Astrocyte (in vitro differentiated cells and primary cell): Measurements from ENCODE around the gene MPP2. TPM values are rescaled to one million over a fixed set of nuclear protein-coding genes. Genes with fewer than 3 reads are reported as not detected.

Experiments used
- DNase-seq: peaks from one replicate; pipeline ENCODE4 v3.0.0-alpha.2; 2010; ENCODE audit warnings: low read depth
- FAIRE-seq: peaks from 2 replicates; lab custom pipeline; 2011; peaks lifted over from hg19 to GRCh38; lab: Jason Lieb, UNC
- H2AFZ ChIP-seq: 2 replicates; pipeline ENCODE4 v1.6.0; 2012; ENCODE audit warnings: low read depth, low read length, inconsistent platforms
- H3K27ac ChIP-seq: 2 replicates; pipeline ENCODE4 v1.5.1; 2011; ENCODE audit warnings: low read depth, low read length, inconsistent platforms
- H3K27me3 ChIP-seq: 2 replicates; pipeline ENCODE4 v1.6.0; 2011; ENCODE audit warnings: low read length, inconsistent platforms; ENCODE audit not compliant: insufficient read depth
- H3K36me3 ChIP-seq: 2 replicates; pipeline ENCODE4 v1.5.1; 2011; ENCODE audit warnings: low read length, inconsistent platforms; ENCODE audit not compliant: insufficient read depth
- H3K4me1 ChIP-seq: 2 replicates; pipeline ENCODE4 v1.5.1; 2011; ENCODE audit warnings: low read length, inconsistent platforms; ENCODE audit not compliant: insufficient read depth
- H3K4me2 ChIP-seq: 2 replicates; pipeline ENCODE4 v1.6.0; 2012; ENCODE audit warnings: low read length, inconsistent platforms
- H3K4me3 ChIP-seq: 2 replicates; pipeline ENCODE4 v1.5.1; 2011; ENCODE audit warnings: low read depth, mild to moderate bottlenecking, low read length, inconsistent platforms; ENCODE audit not compliant: insufficient read depth
- H3K79me2 ChIP-seq: 2 replicates; pipeline ENCODE4 v1.6.0; 2012; ENCODE audit warnings: mild to moderate bottlenecking, low read length, inconsistent platforms; ENCODE audit not compliant: insufficient read depth
- H3K9ac ChIP-seq: 2 replicates; pipeline ENCODE4 v1.6.0; 2012; ENCODE audit warnings: mild to moderate bottlenecking, low read length, inconsistent platforms
- H3K9me3 ChIP-seq: 2 replicates; pipeline ENCODE4 v1.5.1; 2012; ENCODE audit warnings: low read depth, mild to moderate bottlenecking, low read length, inconsistent platforms; ENCODE audit not compliant: insufficient read depth
- H4K20me1 ChIP-seq: 2 replicates; pipeline ENCODE4 v1.6.0; 2012; ENCODE audit warnings: low read length, inconsistent platforms; ENCODE audit not compliant: insufficient read depth
- H3K27ac Mint-ChIP-seq: one replicate; pipeline ENCODE4 v1.8.0; 2021; ENCODE audit warnings: mild to moderate bottlenecking, mixed read lengths; ENCODE audit not compliant: unreplicated experiment
- H3K27me3 Mint-ChIP-seq: one replicate; pipeline ENCODE4 v1.8.0; 2021; ENCODE audit warnings: low read depth, mixed read lengths; ENCODE audit not compliant: unreplicated experiment
- H3K36me3 Mint-ChIP-seq: one replicate; pipeline ENCODE4 v1.8.0; 2021; ENCODE audit warnings: low read depth, mixed read lengths; ENCODE audit not compliant: unreplicated experiment
- H3K4me1 Mint-ChIP-seq: one replicate; pipeline ENCODE4 v1.8.0; 2021; ENCODE audit warnings: low read depth, mixed read lengths; ENCODE audit not compliant: unreplicated experiment
- H3K4me3 Mint-ChIP-seq: one replicate; pipeline ENCODE4 v1.8.0; 2021; ENCODE audit warnings: mild to moderate bottlenecking, moderate library complexity, mixed read lengths; ENCODE audit not compliant: unreplicated experiment
- H3K9me3 Mint-ChIP-seq: one replicate; pipeline ENCODE4 v1.8.0; 2021; ENCODE audit warnings: mild to moderate bottlenecking, mixed read lengths; ENCODE audit not compliant: unreplicated experiment
- EZH2 ChIP-seq: IDR thresholded peaks from 2 replicates; pipeline ENCODE4 v1.6.1; 2012; ENCODE audit warnings: mild to moderate bottlenecking, low read length, inconsistent platforms; ENCODE audit not compliant: insufficient read depth
- total RNA-seq: library from RNA; stranded (reverse); gene quantifications from 2 replicates; pipeline ENCODE4 v1.2.1, GENCODE V29; 2021
- TF ChIP-seq, protein P1 (sequence below): IDR thresholded peaks from 2 replicates; pipeline ENCODE4 v1.5.1; 2011; ENCODE audit warnings: low read depth, mild to moderate bottlenecking, inconsistent platforms, low read length, moderate library complexity; ENCODE audit not compliant: insufficient read depth

MPP2 gene
- total RNA-seq, 1 donor from 2014 or later, result 8.0 TPM

GRCh38 chr17:43912635-43913304 lies 5.4 kb upstream of the MPP2 start:
- Histone ChIP-seq H2AFZ (no peak overlapping the region), H3K27ac (no peak overlapping the region), H3K4me3 (no peak overlapping the region), H3K27me3 (peaks cover 41% of the 10 kb centered on the region), H3K4me2 (no peak overlapping the region), H3K36me3 (no peaks in the 10 kb centered on the region), H3K9me3 (no peaks in the 10 kb centered on the region), H3K79me2 (no peaks in the 10 kb centered on the region), H4K20me1 (no peaks in the 10 kb centered on the region), H3K9ac (no peak overlapping the region), H3K4me1 (peaks cover 5% of the 10 kb centered on the region)
- DNase-seq, result no peak
- H3K4me1 Mint-ChIP-seq, result no peaks in the 10 kb centered on the region
- FAIRE-seq, result no peak
- no peak overlapping the region for H3K4me3 Mint-ChIP-seq
- peaks cover 2% of the 10 kb centered on the region for H3K9me3 Mint-ChIP-seq
- H3K27me3 Mint-ChIP-seq, result peaks cover 40% of the 10 kb centered on the region
- H3K36me3 Mint-ChIP-seq, result no peaks in the 10 kb centered on the region
- TF ChIP-seq, protein P1, sequence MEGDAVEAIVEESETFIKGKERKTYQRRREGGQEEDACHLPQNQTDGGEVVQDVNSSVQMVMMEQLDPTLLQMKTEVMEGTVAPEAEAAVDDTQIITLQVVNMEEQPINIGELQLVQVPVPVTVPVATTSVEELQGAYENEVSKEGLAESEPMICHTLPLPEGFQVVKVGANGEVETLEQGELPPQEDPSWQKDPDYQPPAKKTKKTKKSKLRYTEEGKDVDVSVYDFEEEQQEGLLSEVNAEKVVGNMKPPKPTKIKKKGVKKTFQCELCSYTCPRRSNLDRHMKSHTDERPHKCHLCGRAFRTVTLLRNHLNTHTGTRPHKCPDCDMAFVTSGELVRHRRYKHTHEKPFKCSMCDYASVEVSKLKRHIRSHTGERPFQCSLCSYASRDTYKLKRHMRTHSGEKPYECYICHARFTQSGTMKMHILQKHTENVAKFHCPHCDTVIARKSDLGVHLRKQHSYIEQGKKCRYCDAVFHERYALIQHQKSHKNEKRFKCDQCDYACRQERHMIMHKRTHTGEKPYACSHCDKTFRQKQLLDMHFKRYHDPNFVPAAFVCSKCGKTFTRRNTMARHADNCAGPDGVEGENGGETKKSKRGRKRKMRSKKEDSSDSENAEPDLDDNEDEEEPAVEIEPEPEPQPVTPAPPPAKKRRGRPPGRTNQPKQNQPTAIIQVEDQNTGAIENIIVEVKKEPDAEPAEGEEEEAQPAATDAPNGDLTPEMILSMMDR, result no peak
- no peak for TF ChIP-seq EZH2
- no peak overlapping the region for H3K27ac Mint-ChIP-seq

DNA sequence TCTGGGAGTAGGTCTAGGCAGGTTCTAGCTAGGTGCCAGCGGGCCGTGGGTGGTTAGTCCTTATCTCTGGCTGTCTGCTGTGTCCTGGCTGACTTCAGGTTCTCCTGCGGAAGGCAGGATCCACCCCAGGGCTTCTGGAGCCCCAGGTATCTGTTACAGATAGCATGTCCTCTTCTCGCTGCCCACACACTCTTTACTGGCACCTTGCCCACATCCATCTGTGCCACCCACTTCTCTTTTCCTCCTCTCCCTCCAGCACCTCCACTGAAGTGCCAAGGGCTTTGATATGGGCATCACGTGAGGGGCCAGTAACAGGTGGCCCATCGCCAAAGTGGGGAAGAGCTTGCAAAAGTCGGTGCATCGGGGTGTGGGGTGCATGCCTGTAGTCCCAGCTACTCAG lies 4.6 kb upstream of the MPP2 start:
- Histone ChIP-seq H3K27me3 (peaks cover 39% of the 10 kb centered on the region), H3K4me3 (no peak overlapping the region), H3K79me2 (no peaks in the 10 kb centered on the region), H3K9ac (no peak overlapping the region), H3K9me3 (no peaks in the 10 kb centered on the region), H3K4me2 (no peak overlapping the region), H4K20me1 (no peaks in the 10 kb centered on the region), H2AFZ (no peak overlapping the region), H3K27ac (no peak overlapping the region), H3K36me3 (no peaks in the 10 kb centered on the region), H3K4me1 (peaks cover 11% of the 10 kb centered on the region)
- no peak for DNase-seq
- Mint-ChIP-seq H3K4me3 (no peak overlapping the region), H3K27me3 (peaks cover 35% of the 10 kb centered on the region), H3K9me3 (peaks cover 2% of the 10 kb centered on the region), H3K4me1 (no peaks in the 10 kb centered on the region), H3K36me3 (no peaks in the 10 kb centered on the region), H3K27ac (no peak overlapping the region)
- TF ChIP-seq, protein P1, result no peak
- no peak for TF ChIP-seq EZH2
- FAIRE-seq, result no peak

DNA sequence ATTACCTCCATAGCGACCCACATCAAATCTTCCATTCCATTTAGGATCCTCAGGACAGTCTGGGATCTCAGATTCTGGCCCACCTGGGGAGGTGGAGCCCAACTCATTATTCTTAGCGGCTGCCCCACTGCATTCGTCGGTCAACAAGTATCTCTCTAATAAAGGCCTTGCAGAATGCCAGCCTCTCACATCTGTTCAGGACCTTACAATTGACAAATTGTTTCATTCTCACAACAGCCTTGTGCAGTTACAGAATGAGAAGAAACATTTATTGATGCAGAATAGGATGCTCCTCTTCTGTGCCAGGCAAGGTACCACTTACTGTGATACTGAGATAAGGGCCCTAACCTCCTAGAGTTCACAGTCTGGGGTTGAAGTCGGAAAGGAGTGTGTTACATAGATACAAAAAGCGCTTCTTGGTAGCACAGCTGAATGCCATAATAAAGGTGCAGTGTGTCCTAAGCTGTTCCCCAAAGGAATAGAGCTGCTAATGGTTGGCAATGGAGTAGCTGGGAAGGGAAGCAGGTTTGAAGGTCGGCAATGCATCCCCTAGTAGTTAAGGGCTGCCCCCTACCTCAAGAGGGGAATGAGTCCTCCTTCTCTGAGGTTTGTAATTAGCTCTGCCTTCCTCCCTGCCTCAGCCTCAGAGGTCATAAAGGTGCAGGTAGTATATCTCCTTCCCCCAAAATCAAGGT lies 2.3 kb upstream of the MPP2 start:
- Mint-ChIP-seq H3K9me3 (no peaks in the 10 kb centered on the region), H3K27me3 (peaks cover 26% of the 10 kb centered on the region), H3K36me3 (peaks cover under 1% of the 10 kb centered on the region), H3K4me1 (peaks cover 2% of the 10 kb centered on the region), H3K4me3 (no peak overlapping the region), H3K27ac (no peak overlapping the region)
- Histone ChIP-seq H3K4me3 (no peak overlapping the region), H3K27me3 (peaks cover 39% of the 10 kb centered on the region), H3K4me2 (no peak overlapping the region), H3K9me3 (no peaks in the 10 kb centered on the region), H3K4me1 (peaks cover 19% of the 10 kb centered on the region), H3K27ac (no peak overlapping the region), H3K79me2 (no peaks in the 10 kb centered on the region), H4K20me1 (no peaks in the 10 kb centered on the region), H2AFZ (no peak overlapping the region), H3K36me3 (no peaks in the 10 kb centered on the region), H3K9ac (no peak overlapping the region)
- FAIRE-seq (no peak), DNase-seq (no peak)
- TF ChIP-seq, protein P1, result no peak
- TF ChIP-seq EZH2, result no peak
